ENCODE results near the gene NRP2.

GRCh38 chr2:205661281-205661680 lies 21.0 kb upstream of the NRP2 start:
- no peak for TF ChIP-seq POLR2AphosphoS5 (IDR thresholded peaks at IDR 0.05)
- TF ChIP-seq, protein P1, sequence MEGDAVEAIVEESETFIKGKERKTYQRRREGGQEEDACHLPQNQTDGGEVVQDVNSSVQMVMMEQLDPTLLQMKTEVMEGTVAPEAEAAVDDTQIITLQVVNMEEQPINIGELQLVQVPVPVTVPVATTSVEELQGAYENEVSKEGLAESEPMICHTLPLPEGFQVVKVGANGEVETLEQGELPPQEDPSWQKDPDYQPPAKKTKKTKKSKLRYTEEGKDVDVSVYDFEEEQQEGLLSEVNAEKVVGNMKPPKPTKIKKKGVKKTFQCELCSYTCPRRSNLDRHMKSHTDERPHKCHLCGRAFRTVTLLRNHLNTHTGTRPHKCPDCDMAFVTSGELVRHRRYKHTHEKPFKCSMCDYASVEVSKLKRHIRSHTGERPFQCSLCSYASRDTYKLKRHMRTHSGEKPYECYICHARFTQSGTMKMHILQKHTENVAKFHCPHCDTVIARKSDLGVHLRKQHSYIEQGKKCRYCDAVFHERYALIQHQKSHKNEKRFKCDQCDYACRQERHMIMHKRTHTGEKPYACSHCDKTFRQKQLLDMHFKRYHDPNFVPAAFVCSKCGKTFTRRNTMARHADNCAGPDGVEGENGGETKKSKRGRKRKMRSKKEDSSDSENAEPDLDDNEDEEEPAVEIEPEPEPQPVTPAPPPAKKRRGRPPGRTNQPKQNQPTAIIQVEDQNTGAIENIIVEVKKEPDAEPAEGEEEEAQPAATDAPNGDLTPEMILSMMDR (IDR thresholded peaks at IDR 0.05) = no peak

All from prostate gland (tissue), 2 donors.